GM11168 (cell line): ENCODE measurements around the gene PIEZO1.

Experiments
- in situ Hi-C: fragments of 300-500 bp; cut with MboI; formaldehyde crosslinking; loops from one replicate; pipeline ENCODE4 v1.12.0; 2022; ENCODE audit warnings: low sequenced_read_pairs; ENCODE audit not compliant: unreplicated experiment

The PIEZO1 gene

DNA sequence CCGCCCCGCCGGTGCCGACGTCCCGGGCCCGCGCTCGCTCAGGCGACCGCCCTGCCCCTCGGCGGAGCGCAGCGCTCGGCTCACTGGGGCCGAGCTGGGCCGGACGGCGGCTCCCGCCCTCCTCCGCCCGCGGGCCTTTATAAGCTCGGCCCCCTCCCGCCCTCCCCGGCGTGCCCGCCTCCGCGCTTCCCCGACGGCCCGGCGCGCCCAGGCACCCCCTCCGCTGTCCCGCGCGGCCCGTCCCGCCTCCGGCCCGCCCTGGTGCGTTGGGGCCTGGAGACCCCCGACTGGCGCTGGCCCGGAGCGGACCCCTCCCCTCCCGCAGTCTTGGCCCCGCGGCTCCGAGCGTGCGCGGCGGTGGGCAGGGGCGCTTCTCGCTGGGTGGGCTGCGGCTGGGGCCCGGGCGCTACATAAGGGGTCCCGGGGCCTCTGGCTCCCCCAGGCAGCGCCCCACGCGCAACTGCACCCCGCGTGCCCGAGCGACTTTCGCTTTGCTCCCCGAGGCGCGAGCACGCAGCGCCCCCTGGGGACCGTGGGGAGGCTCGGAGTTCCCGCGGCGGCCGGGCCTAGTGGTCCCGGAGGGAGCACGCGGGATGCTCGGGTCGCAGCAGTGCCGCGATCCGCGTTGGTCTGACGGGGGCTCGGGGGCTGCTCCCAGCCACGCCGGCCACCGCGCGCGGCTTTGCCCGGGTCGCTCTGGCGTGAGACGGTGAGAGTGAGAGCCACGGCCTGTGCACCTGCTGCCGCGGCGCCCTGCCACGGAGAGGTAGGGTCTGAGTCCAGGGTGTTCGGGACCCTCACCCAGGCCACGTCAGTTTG, at the start of gene PIEZO1:
PIEZO1 (minus strand) TSS at position 115 of the 819 bp plus-strand sequence. CDS start 256 bp downstream, outside the sequence.
- in situ Hi-C loops = loop anchor here (5.0 to 10.0 kb wide), 2 partner anchors 33 to 51 kb away; no protein-coding TSS in a partner anchor

DNA sequence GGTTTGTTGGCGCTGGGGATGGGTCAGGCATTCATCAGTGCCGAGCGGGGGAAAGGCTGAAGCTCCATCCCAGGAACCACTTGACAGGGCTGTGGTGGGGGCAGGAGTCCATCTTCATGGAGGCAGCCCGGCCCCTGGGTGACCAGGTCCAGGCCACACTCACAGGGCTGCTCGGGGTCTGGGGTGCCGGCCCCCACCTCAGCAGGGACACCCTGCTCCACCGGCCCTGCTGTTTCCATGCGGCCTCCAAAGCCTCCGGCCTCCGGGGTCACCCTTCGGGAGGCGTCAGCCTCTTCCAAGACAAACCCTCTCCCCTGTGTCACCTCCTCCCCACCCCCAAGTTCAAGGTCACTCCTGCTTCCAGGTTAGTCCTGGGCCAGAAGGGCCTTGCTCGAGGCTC, 49.6 kb upstream of the PIEZO1 start:
- in situ Hi-C loops = no loop called here

- in situ Hi-C loops = no loop called here
Observed at GRCh38 chr16:88833086-88833485, 48.1 kb upstream of the PIEZO1 start.

- in situ Hi-C loops = no loop called here
Observed at GRCh38 chr16:88831838-88832237, 46.8 kb upstream of the PIEZO1 start.

- in situ Hi-C loops = no loop called here
Observed at GRCh38 chr16:88830783-88831182, 45.8 kb upstream of the PIEZO1 start.

GRCh38 chr16:88830258-88830657, 45.2 kb upstream of the PIEZO1 start:
- in situ Hi-C loops = no loop called here

- in situ Hi-C loops = loop anchor here (10.0 kb wide), 1 partner anchor 336 kb away; no protein-coding TSS in a partner anchor
Observed at GRCh38 chr16:88828711-88829110, 43.7 kb upstream of the PIEZO1 start.

DNA sequence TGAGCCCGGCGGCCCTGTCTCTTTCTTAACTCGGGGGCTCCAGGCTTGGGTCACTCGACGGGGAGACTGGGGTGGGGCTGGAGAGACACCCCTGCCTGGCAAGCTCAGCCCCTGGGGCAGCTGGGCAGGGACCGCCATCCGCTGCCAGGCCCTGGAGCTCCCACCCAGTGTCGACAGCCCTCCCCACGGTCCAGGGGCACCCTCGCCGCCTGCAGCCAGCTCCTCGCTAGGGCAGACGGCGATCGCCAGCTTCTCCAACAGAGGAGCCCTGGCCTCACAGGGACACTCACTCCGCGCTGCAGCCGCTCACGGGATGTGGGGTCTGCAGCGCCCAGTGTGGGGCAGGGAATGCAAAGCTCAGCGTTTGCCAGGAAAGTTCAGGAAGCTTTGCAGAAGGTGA, 42.7 kb upstream of the PIEZO1 start:
- in situ Hi-C loops = loop anchor here (10.0 kb wide), 1 partner anchor 337 kb away; no protein-coding TSS in a partner anchor

DNA sequence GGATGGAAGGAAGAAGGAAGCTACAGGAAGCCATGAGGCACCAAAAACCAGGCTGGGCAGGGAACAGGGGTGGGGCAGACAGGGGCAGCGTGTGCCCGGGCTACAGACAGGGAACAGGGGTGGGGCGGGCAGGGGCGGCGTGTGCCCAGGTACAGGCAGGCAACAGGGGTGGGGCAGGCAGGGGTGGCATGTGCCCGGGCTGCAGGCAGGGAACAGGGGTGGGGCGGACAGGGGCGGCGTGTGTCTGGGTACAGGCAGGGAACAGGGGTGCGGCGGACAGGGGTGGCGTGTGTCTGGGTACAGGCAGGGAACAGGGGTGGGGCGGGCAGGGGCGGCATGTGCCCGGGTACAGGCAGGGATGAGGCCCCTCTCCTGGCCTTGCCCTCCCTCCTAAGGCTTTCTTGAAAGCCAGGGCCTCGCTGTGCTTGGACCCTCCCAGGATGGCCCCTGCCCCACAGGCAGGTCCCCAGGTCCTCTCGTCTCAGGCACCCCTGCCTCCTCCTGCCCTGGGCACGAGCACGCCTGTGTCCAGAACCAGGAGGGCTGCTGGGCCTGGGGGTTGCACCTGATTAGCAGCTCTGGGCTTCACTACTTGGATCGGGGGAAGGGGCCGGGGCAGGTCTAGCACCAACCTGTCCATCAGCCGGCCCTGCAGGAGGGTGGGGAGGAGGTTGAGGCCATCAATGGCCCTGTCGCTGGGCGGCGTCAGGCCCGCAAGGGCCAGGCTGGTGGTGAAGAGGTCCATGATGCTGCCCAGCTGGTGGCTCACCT, 41.2 kb upstream of the PIEZO1 start:
- in situ Hi-C loops = loop anchor here (10.0 kb wide), 1 partner anchor 339 kb away; no protein-coding TSS in a partner anchor

- in situ Hi-C loops = loop anchor here (10.0 kb wide), 1 partner anchor 340 kb away; no protein-coding TSS in a partner anchor
Observed at GRCh38 chr16:88825146-88825545, 40.1 kb upstream of the PIEZO1 start.

- in situ Hi-C loops = loop anchor here (10.0 kb wide), 1 partner anchor 340 kb away; no protein-coding TSS in a partner anchor
Observed at GRCh38 chr16:88824256-88825077, 39.4 kb upstream of the PIEZO1 start.

GRCh38 chr16:88823646-88824045, 38.6 kb upstream of the PIEZO1 start:
- in situ Hi-C loops = loop anchor here (10.0 kb wide), 1 partner anchor 341 kb away; no protein-coding TSS in a partner anchor

DNA sequence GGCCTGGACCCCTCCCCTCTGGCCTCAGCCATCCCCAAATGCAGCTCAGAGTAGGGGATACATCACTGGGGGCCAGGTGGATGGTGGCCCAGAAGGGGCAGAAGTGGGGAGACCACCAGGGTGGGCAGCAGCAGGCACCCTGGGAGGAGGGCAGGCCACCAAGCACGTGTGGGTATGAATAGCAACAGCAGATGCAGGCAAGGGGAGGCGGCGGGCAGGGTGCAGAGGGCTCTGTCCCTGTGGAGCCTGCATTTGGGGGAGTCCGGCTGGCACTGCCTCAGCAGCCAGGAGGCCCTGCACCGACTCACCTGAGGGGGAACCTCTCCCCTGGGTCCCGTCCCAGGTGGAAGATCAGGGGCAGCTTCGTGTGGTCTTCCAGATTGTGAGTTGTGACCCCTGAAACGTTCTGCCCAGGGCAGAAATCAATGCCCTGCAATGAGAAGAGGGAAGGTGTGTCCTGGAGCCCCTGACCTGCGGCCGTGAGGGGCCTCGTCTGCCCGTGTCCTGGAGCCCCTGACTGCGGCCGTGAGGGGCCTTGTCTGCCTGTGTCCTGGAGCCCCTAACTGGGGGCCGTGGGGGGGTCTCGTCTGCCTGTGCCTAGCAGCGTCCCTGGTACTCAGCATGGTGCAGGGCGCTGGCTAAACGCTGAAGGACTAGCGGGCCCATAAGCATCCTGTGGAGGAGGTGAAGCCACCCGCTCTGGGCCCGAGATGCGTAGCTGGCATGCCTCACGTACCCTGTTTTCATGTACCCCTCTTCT, 37.4 kb upstream of the PIEZO1 start:
- in situ Hi-C loops = loop anchor here (10.0 kb wide), 1 partner anchor 342 kb away; no protein-coding TSS in a partner anchor

- in situ Hi-C loops = loop anchor here (10.0 kb wide), 1 partner anchor 343 kb away; no protein-coding TSS in a partner anchor
Observed at GRCh38 chr16:88821168-88821850, 36.3 kb upstream of the PIEZO1 start.

GRCh38 chr16:88820385-88821025, 35.5 kb upstream of the PIEZO1 start:
- in situ Hi-C loops = loop anchor here (10.0 kb wide), 1 partner anchor 344 kb away; no protein-coding TSS in a partner anchor

GRCh38 chr16:88819126-88819525, 34.1 kb upstream of the PIEZO1 start:
- in situ Hi-C loops = no loop called here

GRCh38 chr16:88818575-88818874, 33.5 kb upstream of the PIEZO1 start:
- in situ Hi-C loops = no loop called here
